Stimulated activated naive B cell treated with anti-CD40 and anti-IgM and Interleukin-4, amounts not matched to agents 10 μg/mL and 1 μg/mL and 100 μg/mL, for 72 hours (primary cell): ENCODE data around the gene ST3GAL5.

ENCODE experiments used
- ATAC-seq, 2 donors: fragments of 150-1000 bp; cut with Tn5 transposase; replicated peaks; 2 replicates each; pipeline ENCODE4 v1.10.0; 2021; ENCODE audit warnings: moderate library complexity in 1 of 2
- DNase-seq: peaks from one replicate; pipeline ENCODE4 v3.0.0; 2021
- H3K27ac Mint-ChIP-seq: one replicate; pipeline ENCODE4 v1.8.0; 2022; ENCODE audit warnings: mild to moderate bottlenecking, mixed read lengths
- H3K27me3 Mint-ChIP-seq, 2 donors: one replicate each; pipeline ENCODE4 v1.8.0; 2022; ENCODE audit warnings: mixed read lengths in 2 of 2
- H3K36me3 Mint-ChIP-seq, 2 donors: one replicate each; pipeline ENCODE4 v1.8.0; 2022; ENCODE audit warnings: mixed read lengths in 2 of 2, mild to moderate bottlenecking in 1 of 2
- H3K4me1 Mint-ChIP-seq, 2 donors: one replicate each; pipeline ENCODE4 v1.8.0; 2022; ENCODE audit warnings: mixed read lengths in 2 of 2, mild to moderate bottlenecking in 1 of 2
- H3K4me3 Mint-ChIP-seq, 2 donors: one replicate each; pipeline ENCODE4 v1.8.0; 2022; ENCODE audit warnings: mild to moderate bottlenecking in 2 of 2, mixed read lengths in 2 of 2, moderate library complexity in 1 of 2
- H3K9me3 Mint-ChIP-seq, 2 donors: one replicate each; pipeline ENCODE4 v1.8.0; 2022; ENCODE audit warnings: mixed read lengths in 2 of 2, mild to moderate bottlenecking in 1 of 2

ST3GAL5 gene

GRCh38 chr2:85873679-85874078 is 15.1 kb downstream of the ST3GAL5 start:
- H3K4me3 Mint-ChIP-seq, result no peak overlapping the region
- no peak overlapping the region for H3K27ac Mint-ChIP-seq
- H3K9me3 Mint-ChIP-seq, result no peaks in the 10 kb centered on the region
- no peaks in the 10 kb centered on the region for H3K27me3 Mint-ChIP-seq
- peaks cover 26 to 49% of the 10 kb centered on the region in 2 donors for H3K36me3 Mint-ChIP-seq
- H3K4me1 Mint-ChIP-seq, result peaks cover 41 to 55% of the 10 kb centered on the region in 2 donors
- DNase-seq (no peak), ATAC-seq (peak in 1 of 2 donors; percentile 42)

DNA sequence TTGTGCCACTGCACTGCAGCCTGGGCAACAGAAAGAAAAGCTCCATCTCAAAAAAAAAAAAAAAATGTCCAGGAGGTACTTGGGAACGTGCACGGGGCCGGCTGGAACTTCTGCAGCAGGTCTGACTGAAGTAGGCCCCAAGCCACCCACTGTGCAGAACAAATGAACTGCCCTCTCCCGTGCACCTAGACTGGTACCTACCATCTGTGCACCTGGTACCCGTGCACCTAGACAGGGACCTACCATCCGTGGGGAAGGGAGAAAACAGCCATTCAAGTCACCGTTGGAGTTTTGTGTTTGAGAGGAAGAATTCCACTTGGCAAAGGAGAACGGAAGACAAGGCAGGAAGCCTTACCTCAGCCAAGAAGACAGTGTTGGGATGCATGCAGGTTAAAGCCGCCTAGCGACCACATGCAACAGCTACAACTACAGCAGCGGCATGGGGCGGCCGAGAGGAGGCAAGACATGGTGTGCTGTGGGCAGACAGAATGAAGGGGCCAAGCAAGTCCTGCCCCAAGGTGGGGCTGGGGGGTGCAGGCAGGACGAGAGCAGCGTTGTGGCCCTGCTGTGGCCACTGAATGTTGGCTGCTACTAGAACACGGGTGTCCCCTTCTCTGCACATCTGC is 16.1 kb downstream of the ST3GAL5 start:
- no peak for DNase-seq
- H3K27ac Mint-ChIP-seq, result no peak overlapping the region
- no peaks in the 10 kb centered on the region for H3K27me3 Mint-ChIP-seq
- peaks cover 37 to 53% of the 10 kb centered on the region in 2 donors for H3K4me1 Mint-ChIP-seq
- no peaks in the 10 kb centered on the region for H3K9me3 Mint-ChIP-seq
- ATAC-seq, result no peak
- no peak overlapping the region for H3K4me3 Mint-ChIP-seq
- peaks cover 27 to 53% of the 10 kb centered on the region in 2 donors for H3K36me3 Mint-ChIP-seq

GRCh38 chr2:85871494-85872164 is 17.2 kb downstream of the ST3GAL5 start:
- H3K4me1 Mint-ChIP-seq, result peaks cover 38 to 55% of the 10 kb centered on the region in 2 donors
- peaks cover 20 to 55% of the 10 kb centered on the region in 2 donors for H3K36me3 Mint-ChIP-seq
- H3K27ac Mint-ChIP-seq, result peak overlapping the region; percentile 33
- DNase-seq (no peak), ATAC-seq (no peak)
- no peaks in the 10 kb centered on the region for H3K27me3 Mint-ChIP-seq
- no peak overlapping the region for H3K4me3 Mint-ChIP-seq
- H3K9me3 Mint-ChIP-seq, result no peaks in the 10 kb centered on the region

DNA sequence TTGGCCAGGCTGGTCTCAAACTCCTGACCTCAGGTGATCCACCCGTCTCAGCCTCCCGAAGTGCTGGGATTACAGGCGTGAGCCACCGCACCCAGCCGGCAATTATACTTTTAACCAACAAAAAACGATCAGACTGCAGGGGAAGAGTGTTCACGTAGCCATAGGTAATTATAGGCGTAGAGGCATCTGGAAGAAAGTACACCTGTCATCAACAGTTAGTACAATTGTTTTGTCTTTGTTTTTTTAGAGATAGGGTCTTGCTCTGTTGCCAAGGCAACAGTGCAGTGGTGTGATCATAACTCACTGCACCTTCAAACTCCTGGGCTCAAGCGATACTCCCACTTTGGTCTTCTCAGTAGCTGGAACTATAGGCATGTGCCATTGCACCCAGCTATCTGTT is 20.0 kb downstream of the ST3GAL5 start:
- Mint-ChIP-seq H3K9me3 (no peaks in the 10 kb centered on the region), H3K4me3 (no peak overlapping the region), H3K27me3 (no peaks in the 10 kb centered on the region), H3K27ac (no peak overlapping the region), H3K36me3 (peaks cover 29 to 69% of the 10 kb centered on the region in 2 donors), H3K4me1 (peaks cover 45 to 54% of the 10 kb centered on the region in 2 donors)
- ATAC-seq (no peak), DNase-seq (no peak)

DNA sequence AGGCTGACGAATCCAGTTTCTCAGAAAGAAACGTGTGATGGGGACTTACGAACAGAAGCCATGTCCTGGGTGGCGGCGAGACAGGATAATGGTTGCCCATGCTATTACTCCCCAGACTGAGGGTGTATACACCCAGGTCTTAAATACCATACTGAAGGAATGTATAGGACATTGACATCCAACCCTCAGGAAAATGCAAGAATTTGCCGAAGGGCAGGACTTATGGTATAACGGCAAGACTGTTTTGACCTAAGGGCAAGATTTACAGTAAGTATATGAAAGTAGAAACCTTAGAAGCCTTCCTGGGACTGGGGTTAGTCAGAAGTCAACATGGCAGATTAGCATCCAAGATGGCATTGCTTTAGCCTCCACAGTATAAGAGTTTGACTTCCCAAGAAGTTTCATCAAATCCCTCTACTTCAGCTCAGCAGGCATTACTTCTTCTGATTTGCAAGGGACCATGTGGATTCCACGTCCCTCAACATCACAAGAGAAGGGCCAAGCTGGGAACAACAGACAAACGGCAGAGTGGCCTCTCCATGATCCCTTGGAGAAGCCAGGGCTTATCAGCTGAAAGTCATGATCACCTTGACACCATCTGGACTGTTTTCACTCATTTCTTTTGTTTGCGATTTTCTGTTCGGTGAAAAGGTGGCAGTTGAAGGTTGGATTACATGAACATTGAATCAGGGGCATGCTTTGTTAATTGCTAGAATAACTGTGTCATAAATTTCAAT is 21.1 kb downstream of the ST3GAL5 start:
- Mint-ChIP-seq H3K4me3 (no peak overlapping the region), H3K27ac (no peak overlapping the region), H3K9me3 (no peaks in the 10 kb centered on the region), H3K4me1 (peaks cover 43 to 58% of the 10 kb centered on the region in 2 donors), H3K27me3 (no peaks in the 10 kb centered on the region), H3K36me3 (peaks cover 32 to 65% of the 10 kb centered on the region in 2 donors)
- ATAC-seq (no peak), DNase-seq (no peak)

DNA sequence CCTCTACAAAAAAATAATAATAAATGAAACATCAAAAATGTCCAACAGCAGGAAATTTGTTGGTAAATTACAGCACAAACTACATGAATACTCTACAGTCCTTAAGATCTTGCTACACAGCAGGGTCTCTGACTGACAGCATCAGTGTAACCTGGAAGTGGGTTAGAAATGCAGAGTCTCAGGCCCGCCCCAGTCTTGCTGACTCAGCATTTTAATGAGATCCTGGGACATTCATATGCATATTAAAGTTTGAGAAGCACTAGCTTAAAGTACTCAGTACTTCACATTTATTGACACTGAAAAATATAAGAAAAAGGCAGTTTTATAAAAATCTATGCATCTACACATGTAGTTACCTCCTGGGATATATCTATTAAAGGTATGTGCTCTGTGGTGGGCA is 21.7 kb downstream of the ST3GAL5 start:
- Mint-ChIP-seq H3K4me1 (peaks cover 41 to 60% of the 10 kb centered on the region in 2 donors), H3K4me3 (no peak overlapping the region), H3K36me3 (peaks cover 33 to 62% of the 10 kb centered on the region in 2 donors), H3K27me3 (no peaks in the 10 kb centered on the region), H3K9me3 (no peaks in the 10 kb centered on the region), H3K27ac (no peak overlapping the region)
- no peak for ATAC-seq
- DNase-seq, result no peak

- peaks cover 39 to 60% of the 10 kb centered on the region in 2 donors for H3K4me1 Mint-ChIP-seq
Observed at GRCh38 chr2:85866165-85866659, 22.6 kb downstream of the ST3GAL5 start.

GRCh38 chr2:85865539-85866164 is 23.1 kb downstream of the ST3GAL5 start:
- DNase-seq, result peak; percentile 34
- Mint-ChIP-seq H3K4me3 (no peak overlapping the region), H3K27ac (peak overlapping the region; percentile 79), H3K27me3 (no peaks in the 10 kb centered on the region), H3K4me1 (peaks cover 39 to 65% of the 10 kb centered on the region in 2 donors), H3K9me3 (no peaks in the 10 kb centered on the region), H3K36me3 (peaks cover 42 to 68% of the 10 kb centered on the region in 2 donors)
- ATAC-seq, result peak; percentile 91 to 98

More at GRCh38 chr2:85866165-85866659, 22.6 kb downstream of the ST3GAL5 start:
- Mint-ChIP-seq H3K36me3 (peaks cover 37 to 63% of the 10 kb centered on the region in 2 donors), H3K27me3 (no peaks in the 10 kb centered on the region), H3K4me3 (no peak overlapping the region), H3K27ac (peak overlapping the region; percentile 79), H3K9me3 (no peaks in the 10 kb centered on the region)
- ATAC-seq, result no peak
- DNase-seq, result no peak

- Mint-ChIP-seq H3K27me3 (no peaks in the 10 kb centered on the region), H3K27ac (peak overlapping the region; percentile 75)
Observed at GRCh38 chr2:85864654-85865053, 24.1 kb downstream of the ST3GAL5 start.

GRCh38 chr2:85862426-85862825 is 26.4 kb downstream of the ST3GAL5 start:
- H3K4me3 Mint-ChIP-seq, result no peak overlapping the region
- no peak for ATAC-seq
- H3K27ac Mint-ChIP-seq, result peak overlapping the region; percentile 59
- no peak for DNase-seq
- H3K4me1 Mint-ChIP-seq, result peaks cover 43 to 75% of the 10 kb centered on the region in 2 donors
- peaks cover 53 to 77% of the 10 kb centered on the region in 2 donors for H3K36me3 Mint-ChIP-seq
- no peaks in the 10 kb centered on the region for H3K9me3 Mint-ChIP-seq
- H3K27me3 Mint-ChIP-seq, result no peaks in the 10 kb centered on the region

More at GRCh38 chr2:85864654-85865053, 24.1 kb downstream of the ST3GAL5 start:
- H3K4me3 Mint-ChIP-seq, result no peak overlapping the region
- ATAC-seq (no peak), DNase-seq (no peak)
- H3K9me3 Mint-ChIP-seq, result no peaks in the 10 kb centered on the region
- H3K4me1 Mint-ChIP-seq, result peaks cover 37 to 69% of the 10 kb centered on the region in 2 donors
- H3K36me3 Mint-ChIP-seq, result peaks cover 40 to 70% of the 10 kb centered on the region in 2 donors

- H3K36me3 Mint-ChIP-seq, result peaks cover 59 to 80% of the 10 kb centered on the region in 2 donors
- peak overlapping the region; percentile 25 to 47 for H3K4me3 Mint-ChIP-seq
- H3K27me3 Mint-ChIP-seq, result no peaks in the 10 kb centered on the region
- H3K4me1 Mint-ChIP-seq, result peaks cover 41 to 69% of the 10 kb centered on the region in 2 donors
- peak overlapping the region; percentile 79 for H3K27ac Mint-ChIP-seq
- no peak for ATAC-seq
- no peak for DNase-seq
- no peaks in the 10 kb centered on the region for H3K9me3 Mint-ChIP-seq
Observed at GRCh38 chr2:85861650-85862049, 27.1 kb downstream of the ST3GAL5 start.

GRCh38 chr2:85861180-85861579 is 27.6 kb downstream of the ST3GAL5 start:
- Mint-ChIP-seq H3K4me3 (peak overlapping the region; percentile 25 to 47), H3K27me3 (no peaks in the 10 kb centered on the region), H3K36me3 (peaks cover 59 to 80% of the 10 kb centered on the region in 2 donors), H3K27ac (peak overlapping the region; percentile 79), H3K4me1 (peaks cover 38 to 64% of the 10 kb centered on the region in 2 donors), H3K9me3 (peaks cover under 1 to 2% of the 10 kb centered on the region in 2 donors)
- DNase-seq (no peak), ATAC-seq (peak; percentile 57 to 76)

GRCh38 chr2:85858841-85859240 is 29.9 kb downstream of the ST3GAL5 start:
- Mint-ChIP-seq H3K27ac (peak overlapping the region; percentile 22), H3K27me3 (no peaks in the 10 kb centered on the region), H3K4me3 (no peak overlapping the region), H3K4me1 (peaks cover 40 to 67% of the 10 kb centered on the region in 2 donors), H3K36me3 (peaks cover 78 to 89% of the 10 kb centered on the region in 2 donors), H3K9me3 (peaks cover 14 to 20% of the 10 kb centered on the region in 2 donors)
- ATAC-seq, result no peak
- DNase-seq, result no peak

DNA sequence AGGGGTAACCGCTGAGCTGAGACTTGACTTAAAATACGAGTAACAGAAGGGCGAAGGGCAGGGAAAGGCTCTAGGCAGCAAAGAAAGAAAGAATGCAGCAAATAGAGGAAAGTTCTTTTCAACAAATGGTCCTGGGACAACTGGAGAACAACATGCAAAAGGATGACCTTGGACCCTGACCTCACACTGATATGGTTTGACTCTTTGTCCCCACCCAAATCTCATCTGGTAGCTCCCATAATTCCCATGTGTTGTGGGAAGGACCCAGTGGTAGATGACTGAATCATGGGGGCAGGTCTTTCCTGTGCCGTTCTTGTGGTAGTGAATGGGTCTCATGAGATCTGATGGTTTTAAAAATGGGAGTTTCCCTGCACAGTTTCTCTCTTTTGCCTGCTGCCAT is 33.9 kb downstream of the ST3GAL5 start:
- ATAC-seq (no peak), DNase-seq (no peak)
- Mint-ChIP-seq H3K27ac (peak overlapping the region; percentile 99), H3K36me3 (peaks cover 81 to 88% of the 10 kb centered on the region in 2 donors), H3K4me1 (peaks cover 57 to 67% of the 10 kb centered on the region in 2 donors), H3K9me3 (peaks cover 14 to 20% of the 10 kb centered on the region in 2 donors), H3K4me3 (peak overlapping the region; percentile 76 to 80), H3K27me3 (no peaks in the 10 kb centered on the region)
